Lung (tissue), 12 donors: Measurements from ENCODE around the gene RAD50. TPM values are rescaled to one million over a fixed set of nuclear protein-coding genes. Genes with fewer than 3 reads are reported as not detected.

Experiments used
- ATAC-seq: fragments of 200-7000 bp; cut with Tn5 transposase; one replicate; pipeline ENCODE4 v1.9.1; 2020; ENCODE audit warnings: moderate number of reproducible peaks; ENCODE audit not compliant: insufficient read depth, low FRiP score
- DNase-seq, 3 donors: peaks; one replicate each; pipeline ENCODE4 v3.0.0-alpha.2; 2013 to 2017
- H3K27ac ChIP-seq, 2 donors: one replicate each; pipeline ENCODE4 v1.5.1; 2013; ENCODE audit warnings: mild to moderate bottlenecking in 2 of 2, moderate library complexity in 2 of 2, control low read depth in 1 of 2, inconsistent platforms in 1 of 2, low read depth in 1 of 2, low read length in 1 of 2
- H3K27me3 ChIP-seq, 3 donors: one replicate each; pipeline ENCODE4 v1.5.1; 2013; ENCODE audit warnings: low read length in 2 of 3; ENCODE audit not compliant: control insufficient read depth in 3 of 3, insufficient read depth in 3 of 3
- H3K36me3 ChIP-seq, 4 donors: one replicate each; pipeline ENCODE4 v1.5.1; 2013; ENCODE audit warnings: low read length in 4 of 4, mild to moderate bottlenecking in 1 of 4, moderate library complexity in 1 of 4; ENCODE audit not compliant: control insufficient read depth in 4 of 4, insufficient read depth in 4 of 4
- H3K4me1 ChIP-seq, 5 donors: one replicate each; pipeline ENCODE4 v1.5.1; 2013; ENCODE audit warnings: low read length in 5 of 5, mild to moderate bottlenecking in 2 of 5, moderate library complexity in 1 of 5; ENCODE audit not compliant: control insufficient read depth in 5 of 5, insufficient read depth in 5 of 5
- H3K4me3 ChIP-seq: one replicate; pipeline ENCODE4 v1.5.1; 2013; ENCODE audit warnings: mild to moderate bottlenecking, control low read depth, moderate library complexity
- H3K9ac ChIP-seq, 2 donors: one replicate each; pipeline ENCODE4 v1.5.1; 2013; ENCODE audit warnings: low read length in 2 of 2, control low read depth in 1 of 2; ENCODE audit not compliant: insufficient read depth in 1 of 2
- H3K9me3 ChIP-seq, 4 donors: one replicate each; pipeline ENCODE4 v1.5.1; 2013; ENCODE audit warnings: low read length in 3 of 4, mild to moderate bottlenecking in 1 of 4, moderate library complexity in 1 of 4; ENCODE audit not compliant: control insufficient read depth in 4 of 4, insufficient read depth in 3 of 4
- WGBS, 2 donors: extraction: QIAGEN DNeasy Blood & Tissue Kit; methylation state at CpG; one replicate each; pipeline ENCODE4 v1.1.7; 2013; 5-methylcytosine and 5-hydroxymethylcytosine counted together
- polyA plus RNA-seq, 2 donors: library from polyadenylated mRNA; stranded (reverse); fragments of 200-250 nt; gene quantifications; one replicate each; pipeline ENCODE4 v1.2.1, GENCODE V29; 2013
- total RNA-seq, 2 donors: library from RNA; depleted of rRNA in 1 of 2; stranded (reverse); fragments of >200 nt in 1 of 2; gene quantifications; one replicate each; pipeline ENCODE4 v1.2.1, GENCODE V29; 2014 to 2021
- TF ChIP-seq, protein P1 (sequence below): IDR thresholded peaks from 2 replicates; pipeline ENCODE4 v1.5.1; 2012; ENCODE audit warnings: mild to moderate bottlenecking; ENCODE audit errors: control extremely low read depth, extremely low read depth
- donor health status: control.
- donor health status: control.
- donor health status: Bipolar disorder and iron deficiency.
- donor health status: healthy.
- donor health status: DM: yes; HTN: yes; CAD: no.

Gene RAD50
- total and polyA plus RNA-seq, 4 donors: 8.2 to 46.7 (median 18.8) TPM

DNA sequence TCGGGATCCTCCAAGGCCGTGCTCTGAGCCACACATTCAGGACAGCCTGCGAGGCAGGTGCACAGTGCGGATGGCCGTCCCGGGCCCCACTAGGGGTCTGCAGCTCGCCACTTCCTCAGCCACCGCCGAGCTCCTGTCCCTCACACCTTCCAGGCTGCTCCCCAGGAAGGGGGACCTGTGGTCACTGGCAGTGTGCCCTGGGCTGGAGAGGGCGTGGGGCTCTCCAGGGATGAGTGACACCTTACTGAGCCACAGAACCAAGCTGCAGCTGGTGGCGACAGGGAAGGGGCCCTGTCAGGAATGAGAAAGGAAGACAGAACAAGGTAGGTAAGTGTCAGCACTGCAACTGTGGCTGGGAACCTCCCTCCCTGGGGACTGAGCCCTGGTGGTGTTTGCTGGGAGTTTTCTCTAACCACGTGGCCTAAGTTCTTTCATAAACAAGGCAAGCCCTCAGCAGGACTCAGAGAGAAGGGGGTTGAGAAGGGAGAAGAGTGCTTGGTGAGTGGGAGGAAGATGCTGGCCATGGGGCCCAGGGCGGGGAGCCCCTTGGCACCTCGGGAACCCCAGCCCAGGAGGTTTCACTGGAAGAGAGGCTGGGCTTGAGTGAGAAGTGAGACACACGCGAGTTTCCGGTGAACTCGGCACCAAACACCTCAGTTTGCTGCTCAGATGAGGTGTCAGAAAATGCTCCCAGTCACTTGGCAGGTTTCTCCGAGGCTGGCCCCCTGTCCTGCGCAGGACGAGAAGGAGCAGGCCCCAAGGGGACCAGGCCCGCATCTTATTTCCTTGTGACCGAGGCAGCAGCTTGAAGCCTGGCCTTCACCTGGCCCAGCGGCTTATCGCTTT, 106.4 kb downstream of the RAD50 start:
- Histone ChIP-seq H3K9ac (no peak overlapping the region), H3K36me3 (no peaks in the 10 kb centered on the region), H3K27me3 (no peaks in the 10 kb centered on the region), H3K27ac (no peak overlapping the region), H3K4me1 (peaks cover 0 to 13% (median 0%) of the 10 kb centered on the region in 5 donors), H3K4me3 (no peak overlapping the region), H3K9me3 (no peaks in the 10 kb centered on the region)
- WGBS, 2 donors: 64 to 68% methylated on average over 25 of the region's 25 CpGs
- ATAC-seq: no peak
- TF ChIP-seq, protein P1, sequence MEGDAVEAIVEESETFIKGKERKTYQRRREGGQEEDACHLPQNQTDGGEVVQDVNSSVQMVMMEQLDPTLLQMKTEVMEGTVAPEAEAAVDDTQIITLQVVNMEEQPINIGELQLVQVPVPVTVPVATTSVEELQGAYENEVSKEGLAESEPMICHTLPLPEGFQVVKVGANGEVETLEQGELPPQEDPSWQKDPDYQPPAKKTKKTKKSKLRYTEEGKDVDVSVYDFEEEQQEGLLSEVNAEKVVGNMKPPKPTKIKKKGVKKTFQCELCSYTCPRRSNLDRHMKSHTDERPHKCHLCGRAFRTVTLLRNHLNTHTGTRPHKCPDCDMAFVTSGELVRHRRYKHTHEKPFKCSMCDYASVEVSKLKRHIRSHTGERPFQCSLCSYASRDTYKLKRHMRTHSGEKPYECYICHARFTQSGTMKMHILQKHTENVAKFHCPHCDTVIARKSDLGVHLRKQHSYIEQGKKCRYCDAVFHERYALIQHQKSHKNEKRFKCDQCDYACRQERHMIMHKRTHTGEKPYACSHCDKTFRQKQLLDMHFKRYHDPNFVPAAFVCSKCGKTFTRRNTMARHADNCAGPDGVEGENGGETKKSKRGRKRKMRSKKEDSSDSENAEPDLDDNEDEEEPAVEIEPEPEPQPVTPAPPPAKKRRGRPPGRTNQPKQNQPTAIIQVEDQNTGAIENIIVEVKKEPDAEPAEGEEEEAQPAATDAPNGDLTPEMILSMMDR: no peak
- DNase-seq: peak in 1 of 3 donors; percentile 31

DNA sequence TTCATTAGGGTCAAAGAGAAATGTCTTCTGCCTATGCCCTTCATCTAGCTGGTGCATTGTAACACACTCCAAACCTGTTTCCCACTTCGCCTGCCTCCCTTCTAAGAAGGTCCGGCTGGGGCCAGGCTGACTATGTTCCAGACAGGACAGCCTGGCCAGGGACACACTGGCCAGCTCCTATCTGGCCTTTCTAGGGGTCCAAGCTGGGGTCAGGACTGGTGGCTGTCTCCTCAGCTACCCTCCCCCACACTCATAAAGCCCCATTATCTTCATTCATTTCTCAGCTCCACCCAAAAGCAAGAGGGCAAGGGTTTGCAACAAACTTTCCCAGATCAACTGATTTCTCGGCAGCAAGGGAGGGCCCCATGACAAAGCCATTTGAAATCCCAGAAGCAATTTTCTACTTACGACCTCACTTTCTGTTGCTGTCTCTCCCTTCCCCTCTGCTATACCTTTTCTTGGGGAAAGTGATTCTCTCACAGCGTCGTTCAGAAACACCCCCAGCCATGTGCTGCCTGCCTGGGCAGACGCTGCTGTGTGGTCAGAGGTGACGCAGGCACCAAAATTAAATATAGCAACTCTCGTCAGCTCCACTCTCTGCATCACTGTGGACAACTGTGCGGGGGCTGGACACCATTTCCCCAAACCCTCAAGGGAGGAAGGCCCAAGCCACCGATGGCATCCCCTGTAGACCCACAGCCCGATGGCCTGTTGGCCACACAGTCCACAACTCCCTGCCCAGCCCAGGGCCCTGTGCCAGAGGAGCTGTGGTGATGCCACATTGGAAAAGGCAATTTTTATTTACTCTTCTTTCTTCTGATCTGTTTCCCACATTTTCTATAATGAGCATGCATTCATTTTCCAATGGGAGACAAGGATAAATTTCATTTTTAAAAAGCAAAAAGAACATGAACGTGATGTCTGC, 107.3 kb downstream of the RAD50 start:
- ATAC-seq: no peak
- H3K27ac ChIP-seq: no peak overlapping the region
- no peaks in the 10 kb centered on the region for H3K36me3 ChIP-seq
- H3K4me1 ChIP-seq: peaks cover 0 to 13% (median 0%) of the 10 kb centered on the region in 5 donors
- no peaks in the 10 kb centered on the region for H3K9me3 ChIP-seq
- H3K4me3 ChIP-seq: no peak overlapping the region
- H3K9ac ChIP-seq: no peak overlapping the region
- TF ChIP-seq, protein P1: no peak
- 84 to 90% methylated on average over 13 of the region's 13 CpGs for WGBS, 2 donors
- DNase-seq: no peak
- no peaks in the 10 kb centered on the region for H3K27me3 ChIP-seq

- H3K9me3 ChIP-seq: no peaks in the 10 kb centered on the region
- TF ChIP-seq, protein P1: no peak
- H3K4me3 ChIP-seq: no peak overlapping the region
- H3K9ac ChIP-seq: no peak overlapping the region
- WGBS, 2 donors: 97 to 98% methylated on average over 8 to 9 of the region's 9 CpGs
- no peaks in the 10 kb centered on the region for H3K36me3 ChIP-seq
- no peaks in the 10 kb centered on the region for H3K27me3 ChIP-seq
- DNase-seq (no peak), ATAC-seq (no peak)
- H3K4me1 ChIP-seq: peaks cover 0 to 13% (median 0%) of the 10 kb centered on the region in 5 donors
- no peak overlapping the region for H3K27ac ChIP-seq
Measured at GRCh38 chr5:132664696-132665209, 108.0 kb downstream of the RAD50 start.
